WTC11 (cell line): ENCODE data around the gene NFIX. TPM values are rescaled to one million over a fixed set of nuclear protein-coding genes. Genes with fewer than 3 reads are reported as not detected.

Experiments used
- CREB1 ChIP-seq: sonication (generic); formaldehyde crosslinking; IDR thresholded peaks from 2 replicates; pipeline ENCODE4 v1.8.0; 2023; ENCODE audit warnings: mild to moderate bottlenecking, missing genetic modification reagents
- GRHL2 ChIP-seq: fragments of 250-450 bp; sonication (Bioruptor Pico); IDR thresholded peaks from 2 replicates; pipeline ENCODE4 v1.8.0; 2022; ENCODE audit warnings: mild to moderate bottlenecking, moderate library complexity; ENCODE audit not compliant: insufficient replicate concordance, severe bottlenecking
- TEAD4 ChIP-seq: sonication (generic); formaldehyde crosslinking; IDR thresholded peaks from 2 replicates; pipeline ENCODE4 v1.8.0; 2022; ENCODE audit warnings: mild to moderate bottlenecking, missing genetic modification reagents
- ZNF138 ChIP-seq: sonication (generic); formaldehyde crosslinking; conservative IDR thresholded peaks from 2 replicates; pipeline ENCODE4 v1.8.1; 2022; ENCODE audit warnings: mild to moderate bottlenecking, moderate library complexity, missing genetic modification reagents
- total RNA-seq: library from RNA; stranded (reverse); gene quantifications from 3 replicates; pipeline ENCODE4 v1.2.3, GENCODE V29; 2021
- TF ChIP-seq, protein P1 (sequence below): fragments of 250-450 bp; sonication (Bioruptor Pico); IDR thresholded peaks from 2 replicates; pipeline ENCODE4 v2.1.2; 2022; ENCODE audit warnings: mild to moderate bottlenecking, moderate library complexity
- TF ChIP-seq, protein P2 (sequence below): sonication (generic); formaldehyde crosslinking; IDR thresholded peaks from 2 replicates; pipeline ENCODE4 v1.8.0; 2022; ENCODE audit warnings: mild to moderate bottlenecking, missing genetic modification reagents
- TF ChIP-seq, protein P3 (sequence below): fragments of 200-600 bp; IDR thresholded peaks from 2 replicates; pipeline ENCODE4 v1.8.0; 2022; ENCODE audit warnings: antibody characterized with exemption
- TF ChIP-seq, protein P4 (sequence below): sonication (generic); formaldehyde crosslinking; IDR thresholded peaks from 2 replicates; pipeline ENCODE4 v1.8.1; 2023; ENCODE audit warnings: mild to moderate bottlenecking, missing genetic modification reagents
- TF ChIP-seq, protein P5 (sequence below): fragments of 250-450 bp; sonication (Bioruptor Pico); conservative IDR thresholded peaks from 2 replicates; pipeline ENCODE4 v1.9.0; 2021; ENCODE audit warnings: mild to moderate bottlenecking
- TF ChIP-seq, protein P6 (sequence below): sonication (generic); formaldehyde crosslinking; IDR thresholded peaks from 2 replicates; pipeline ENCODE4 v1.8.0; 2023; ENCODE audit warnings: missing genetic modification reagents
- TF ChIP-seq, protein P7 (sequence below): sonication (generic); formaldehyde crosslinking; IDR thresholded peaks from 2 replicates; pipeline ENCODE4 v1.8.0; 2022; ENCODE audit warnings: mild to moderate bottlenecking, missing genetic modification reagents
- TF ChIP-seq, protein P8 (sequence below): sonication (generic); formaldehyde crosslinking; IDR thresholded peaks from 2 replicates; pipeline ENCODE4 v1.8.1; 2022; ENCODE audit warnings: low read depth, missing genetic modification reagents, borderline replicate concordance
- TF ChIP-seq, protein P9 (sequence below): fragments of 250-450 bp; sonication (Bioruptor Pico); IDR thresholded peaks from 2 replicates; pipeline ENCODE4 v1.9.0; 2021; ENCODE audit warnings: moderate library complexity, mild to moderate bottlenecking, inconsistent platforms, borderline replicate concordance

The NFIX gene
- total RNA-seq, 1 experiment from 2014 or later, result 1.4 TPM

DNA sequence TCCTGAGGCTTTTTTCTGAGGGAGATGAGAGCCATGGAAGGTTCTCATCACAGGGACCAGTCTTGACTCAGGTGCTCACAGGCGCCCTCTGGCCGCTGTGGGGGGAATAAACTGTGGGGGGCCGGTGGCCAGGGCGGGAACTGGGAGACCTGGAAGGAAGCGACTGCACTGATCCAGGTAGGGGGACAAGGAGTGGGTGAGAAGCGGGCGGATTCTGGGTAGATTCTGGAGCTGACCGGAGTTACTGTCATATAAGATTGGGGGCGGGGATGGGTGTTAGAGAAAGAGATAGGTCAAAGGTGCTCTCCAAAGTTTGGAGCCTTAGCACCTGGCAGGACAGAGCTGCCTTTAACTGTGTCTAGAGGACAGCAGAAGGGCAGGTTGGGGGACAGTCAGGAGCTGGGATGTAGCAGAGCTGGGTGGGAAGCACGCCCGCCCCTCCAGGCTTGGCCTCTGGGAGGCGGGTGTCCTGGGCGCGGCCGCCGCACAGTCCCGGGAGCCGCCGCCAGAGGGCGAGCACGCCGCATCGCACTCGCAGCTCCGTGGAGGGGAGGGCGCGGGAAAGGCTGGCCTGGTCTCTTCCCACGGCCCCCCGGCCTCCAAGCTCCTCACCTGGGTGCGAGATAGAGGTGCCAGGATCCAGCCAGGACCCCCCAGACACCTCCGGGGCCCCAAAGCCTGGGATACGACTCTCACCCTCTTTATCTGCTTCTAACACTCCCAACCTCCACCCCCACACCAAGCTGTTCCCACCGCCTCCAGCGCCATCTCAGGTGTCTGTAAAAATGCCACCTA lies 30.1 kb upstream of the NFIX start (continued):
- TF ChIP-seq, protein P1, sequence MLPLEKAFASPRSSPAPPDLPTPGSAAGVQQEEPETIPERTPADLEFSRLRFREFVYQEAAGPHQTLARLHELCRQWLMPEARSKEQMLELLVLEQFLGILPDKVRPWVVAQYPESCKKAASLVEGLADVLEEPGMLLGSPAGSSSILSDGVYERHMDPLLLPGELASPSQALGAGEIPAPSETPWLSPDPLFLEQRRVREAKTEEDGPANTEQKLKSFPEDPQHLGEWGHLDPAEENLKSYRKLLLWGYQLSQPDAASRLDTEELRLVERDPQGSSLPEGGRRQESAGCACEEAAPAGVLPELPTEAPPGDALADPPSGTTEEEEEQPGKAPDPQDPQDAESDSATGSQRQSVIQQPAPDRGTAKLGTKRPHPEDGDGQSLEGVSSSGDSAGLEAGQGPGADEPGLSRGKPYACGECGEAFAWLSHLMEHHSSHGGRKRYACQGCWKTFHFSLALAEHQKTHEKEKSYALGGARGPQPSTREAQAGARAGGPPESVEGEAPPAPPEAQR, result no peak
- TF ChIP-seq, protein P2, sequence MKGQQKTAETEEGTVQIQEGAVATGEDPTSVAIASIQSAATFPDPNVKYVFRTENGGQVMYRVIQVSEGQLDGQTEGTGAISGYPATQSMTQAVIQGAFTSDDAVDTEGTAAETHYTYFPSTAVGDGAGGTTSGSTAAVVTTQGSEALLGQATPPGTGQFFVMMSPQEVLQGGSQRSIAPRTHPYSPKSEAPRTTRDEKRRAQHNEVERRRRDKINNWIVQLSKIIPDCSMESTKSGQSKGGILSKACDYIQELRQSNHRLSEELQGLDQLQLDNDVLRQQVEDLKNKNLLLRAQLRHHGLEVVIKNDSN (CRISPR knock-in tag), result no peak
- TF ChIP-seq, protein P3, sequence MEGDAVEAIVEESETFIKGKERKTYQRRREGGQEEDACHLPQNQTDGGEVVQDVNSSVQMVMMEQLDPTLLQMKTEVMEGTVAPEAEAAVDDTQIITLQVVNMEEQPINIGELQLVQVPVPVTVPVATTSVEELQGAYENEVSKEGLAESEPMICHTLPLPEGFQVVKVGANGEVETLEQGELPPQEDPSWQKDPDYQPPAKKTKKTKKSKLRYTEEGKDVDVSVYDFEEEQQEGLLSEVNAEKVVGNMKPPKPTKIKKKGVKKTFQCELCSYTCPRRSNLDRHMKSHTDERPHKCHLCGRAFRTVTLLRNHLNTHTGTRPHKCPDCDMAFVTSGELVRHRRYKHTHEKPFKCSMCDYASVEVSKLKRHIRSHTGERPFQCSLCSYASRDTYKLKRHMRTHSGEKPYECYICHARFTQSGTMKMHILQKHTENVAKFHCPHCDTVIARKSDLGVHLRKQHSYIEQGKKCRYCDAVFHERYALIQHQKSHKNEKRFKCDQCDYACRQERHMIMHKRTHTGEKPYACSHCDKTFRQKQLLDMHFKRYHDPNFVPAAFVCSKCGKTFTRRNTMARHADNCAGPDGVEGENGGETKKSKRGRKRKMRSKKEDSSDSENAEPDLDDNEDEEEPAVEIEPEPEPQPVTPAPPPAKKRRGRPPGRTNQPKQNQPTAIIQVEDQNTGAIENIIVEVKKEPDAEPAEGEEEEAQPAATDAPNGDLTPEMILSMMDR, result peak; percentile 85
- TF ChIP-seq, protein P4, sequence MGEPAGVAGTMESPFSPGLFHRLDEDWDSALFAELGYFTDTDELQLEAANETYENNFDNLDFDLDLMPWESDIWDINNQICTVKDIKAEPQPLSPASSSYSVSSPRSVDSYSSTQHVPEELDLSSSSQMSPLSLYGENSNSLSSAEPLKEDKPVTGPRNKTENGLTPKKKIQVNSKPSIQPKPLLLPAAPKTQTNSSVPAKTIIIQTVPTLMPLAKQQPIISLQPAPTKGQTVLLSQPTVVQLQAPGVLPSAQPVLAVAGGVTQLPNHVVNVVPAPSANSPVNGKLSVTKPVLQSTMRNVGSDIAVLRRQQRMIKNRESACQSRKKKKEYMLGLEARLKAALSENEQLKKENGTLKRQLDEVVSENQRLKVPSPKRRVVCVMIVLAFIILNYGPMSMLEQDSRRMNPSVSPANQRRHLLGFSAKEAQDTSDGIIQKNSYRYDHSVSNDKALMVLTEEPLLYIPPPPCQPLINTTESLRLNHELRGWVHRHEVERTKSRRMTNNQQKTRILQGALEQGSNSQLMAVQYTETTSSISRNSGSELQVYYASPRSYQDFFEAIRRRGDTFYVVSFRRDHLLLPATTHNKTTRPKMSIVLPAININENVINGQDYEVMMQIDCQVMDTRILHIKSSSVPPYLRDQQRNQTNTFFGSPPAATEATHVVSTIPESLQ, result no peak
- TF ChIP-seq ZNF138 (CRISPR knock-in tag) (no peak), GRHL2 (CRISPR knock-in tag) (no peak), TEAD4 (CRISPR knock-in tag) (no peak), CREB1 (CRISPR knock-in tag) (no peak)
- TF ChIP-seq, protein P5, sequence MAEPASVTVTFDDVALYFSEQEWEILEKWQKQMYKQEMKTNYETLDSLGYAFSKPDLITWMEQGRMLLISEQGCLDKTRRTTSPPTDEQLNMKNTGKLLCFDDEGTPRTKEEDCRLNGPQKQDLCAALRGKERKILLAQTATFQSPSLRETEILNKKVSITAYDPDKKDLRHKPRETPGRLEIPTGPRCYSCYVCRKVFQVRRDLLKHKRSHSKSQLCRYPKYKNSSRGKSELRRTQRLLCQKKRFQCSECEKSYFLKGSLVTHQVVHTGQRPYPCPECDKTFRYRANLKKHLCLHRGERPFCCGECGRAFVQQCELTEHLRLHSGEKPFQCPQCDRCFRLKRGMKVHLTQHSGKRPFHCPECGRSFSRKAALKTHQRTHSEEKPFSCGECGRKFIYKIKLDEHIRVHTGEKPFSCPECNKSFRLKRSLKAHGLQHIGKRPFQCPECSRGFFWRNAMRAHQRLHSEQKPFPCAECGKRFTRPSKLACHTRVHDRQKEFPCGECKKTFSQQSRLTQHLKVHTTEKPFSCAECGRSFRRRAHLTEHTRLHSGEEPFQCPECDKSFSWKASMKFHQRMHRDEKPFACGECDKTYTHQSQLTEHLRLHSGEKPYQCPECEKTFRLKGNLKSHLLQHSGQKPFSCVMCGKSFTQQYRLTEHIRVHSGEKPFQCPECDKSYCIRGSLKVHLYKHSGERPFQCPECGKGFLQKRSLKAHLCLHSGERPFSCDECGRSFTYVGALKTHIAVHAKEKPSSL (CRISPR knock-in tag), result no peak
- TF ChIP-seq, protein P6, sequence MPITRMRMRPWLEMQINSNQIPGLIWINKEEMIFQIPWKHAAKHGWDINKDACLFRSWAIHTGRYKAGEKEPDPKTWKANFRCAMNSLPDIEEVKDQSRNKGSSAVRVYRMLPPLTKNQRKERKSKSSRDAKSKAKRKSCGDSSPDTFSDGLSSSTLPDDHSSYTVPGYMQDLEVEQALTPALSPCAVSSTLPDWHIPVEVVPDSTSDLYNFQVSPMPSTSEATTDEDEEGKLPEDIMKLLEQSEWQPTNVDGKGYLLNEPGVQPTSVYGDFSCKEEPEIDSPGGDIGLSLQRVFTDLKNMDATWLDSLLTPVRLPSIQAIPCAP (CRISPR knock-in tag), result no peak
- TF ChIP-seq, protein P7, sequence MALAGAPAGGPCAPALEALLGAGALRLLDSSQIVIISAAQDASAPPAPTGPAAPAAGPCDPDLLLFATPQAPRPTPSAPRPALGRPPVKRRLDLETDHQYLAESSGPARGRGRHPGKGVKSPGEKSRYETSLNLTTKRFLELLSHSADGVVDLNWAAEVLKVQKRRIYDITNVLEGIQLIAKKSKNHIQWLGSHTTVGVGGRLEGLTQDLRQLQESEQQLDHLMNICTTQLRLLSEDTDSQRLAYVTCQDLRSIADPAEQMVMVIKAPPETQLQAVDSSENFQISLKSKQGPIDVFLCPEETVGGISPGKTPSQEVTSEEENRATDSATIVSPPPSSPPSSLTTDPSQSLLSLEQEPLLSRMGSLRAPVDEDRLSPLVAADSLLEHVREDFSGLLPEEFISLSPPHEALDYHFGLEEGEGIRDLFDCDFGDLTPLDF, result no peak
- TF ChIP-seq, protein P8, sequence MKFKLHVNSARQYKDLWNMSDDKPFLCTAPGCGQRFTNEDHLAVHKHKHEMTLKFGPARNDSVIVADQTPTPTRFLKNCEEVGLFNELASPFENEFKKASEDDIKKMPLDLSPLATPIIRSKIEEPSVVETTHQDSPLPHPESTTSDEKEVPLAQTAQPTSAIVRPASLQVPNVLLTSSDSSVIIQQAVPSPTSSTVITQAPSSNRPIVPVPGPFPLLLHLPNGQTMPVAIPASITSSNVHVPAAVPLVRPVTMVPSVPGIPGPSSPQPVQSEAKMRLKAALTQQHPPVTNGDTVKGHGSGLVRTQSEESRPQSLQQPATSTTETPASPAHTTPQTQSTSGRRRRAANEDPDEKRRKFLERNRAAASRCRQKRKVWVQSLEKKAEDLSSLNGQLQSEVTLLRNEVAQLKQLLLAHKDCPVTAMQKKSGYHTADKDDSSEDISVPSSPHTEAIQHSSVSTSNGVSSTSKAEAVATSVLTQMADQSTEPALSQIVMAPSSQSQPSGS, result no peak
- TF ChIP-seq, protein P9, sequence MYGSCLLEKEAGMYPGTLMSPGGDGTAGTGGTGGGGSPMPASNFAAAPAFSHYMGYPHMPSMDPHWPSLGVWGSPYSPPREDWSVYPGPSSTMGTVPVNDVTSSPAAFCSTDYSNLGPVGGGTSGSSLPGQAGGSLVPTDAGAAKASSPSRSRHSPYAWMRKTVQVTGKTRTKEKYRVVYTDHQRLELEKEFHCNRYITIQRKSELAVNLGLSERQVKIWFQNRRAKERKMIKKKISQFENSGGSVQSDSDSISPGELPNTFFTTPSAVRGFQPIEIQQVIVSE (CRISPR knock-in tag), result no peak
